Fibroblast of the aortic adventitia (primary cell): ENCODE data around the gene UGT8. TPM values are rescaled to one million over a fixed set of nuclear protein-coding genes. Genes with fewer than 3 reads are reported as not detected.
"Not testable (repeated sequence)": the region's sequence is repeated elsewhere in the genome, so short reads cannot be mapped to it uniquely, and the experiment has no call there.

Source experiments
- DNase-seq: peaks from one replicate; pipeline ENCODE4 v3.0.0-alpha.2; 2010; ENCODE audit warnings: low read depth
- H3K4me3 ChIP-seq: 2 replicates; pipeline ENCODE4 v1.5.1; 2011; ENCODE audit warnings: low read depth, mild to moderate bottlenecking, control low read depth, low read length, moderate library complexity
- CTCF ChIP-seq: IDR thresholded peaks from 2 replicates; pipeline ENCODE4 v1.5.1; 2011; ENCODE audit warnings: mild to moderate bottlenecking, low read length, control low read depth, inconsistent platforms; ENCODE audit not compliant: insufficient read depth
- total RNA-seq: library from RNA; depleted of rRNA; stranded (reverse); fragments of >200 nt; gene quantifications from 2 replicates; pipeline ENCODE4 v1.2.3, GENCODE V29; 2012; ENCODE audit warnings: low replicate concordance

UGT8 gene
- total RNA-seq, 1 donor = 0.27 TPM

- H3K4me3 ChIP-seq = no peak overlapping the region
- no peak for DNase-seq
These were observed 34.9 kb upstream of the UGT8 start for GRCh38 chr4:114563536-114564315.

GRCh38 chr4:114577386-114577785 lies 21.2 kb upstream of the UGT8 start:
- H3K4me3 ChIP-seq = no peak overlapping the region
- no peak for TF ChIP-seq CTCF
- no peak for DNase-seq

More at GRCh38 chr4:114563536-114564315, 34.9 kb upstream of the UGT8 start:
- TF ChIP-seq CTCF = no peak

GRCh38 chr4:114582621-114583020 lies 16.0 kb upstream of the UGT8 start:
- no peak for TF ChIP-seq CTCF

GRCh38 chr4:114588305-114588704 lies 10.3 kb upstream of the UGT8 start:
- no peak for TF ChIP-seq CTCF
- H3K4me3 ChIP-seq = no peak overlapping the region
- DNase-seq = no peak

More at GRCh38 chr4:114582621-114583020, 16.0 kb upstream of the UGT8 start:
- no peak for DNase-seq
- H3K4me3 ChIP-seq = no peak overlapping the region

- not testable (repeated sequence) for DNase-seq
These were observed 8.2 kb upstream of the UGT8 start for GRCh38 chr4:114590360-114590759.

GRCh38 chr4:114593526-114593925 lies 5.1 kb upstream of the UGT8 start:
- no peak for TF ChIP-seq CTCF
- DNase-seq = no peak
- no peak overlapping the region for H3K4me3 ChIP-seq

More at GRCh38 chr4:114590360-114590759, 8.2 kb upstream of the UGT8 start:
- H3K4me3 ChIP-seq = not testable (repeated sequence)

- no peak overlapping the region for H3K4me3 ChIP-seq
- DNase-seq = no peak
- TF ChIP-seq CTCF = no peak
These were observed 3.4 kb upstream of the UGT8 start for GRCh38 chr4:114595207-114595606.
